Measurements from ENCODE around the gene AHNAK2.

AHNAK2 gene

GRCh38 chr14:104898870-104899510 is 79.2 kb downstream of the AHNAK2 start:
- TF ChIP-seq, protein P1, sequence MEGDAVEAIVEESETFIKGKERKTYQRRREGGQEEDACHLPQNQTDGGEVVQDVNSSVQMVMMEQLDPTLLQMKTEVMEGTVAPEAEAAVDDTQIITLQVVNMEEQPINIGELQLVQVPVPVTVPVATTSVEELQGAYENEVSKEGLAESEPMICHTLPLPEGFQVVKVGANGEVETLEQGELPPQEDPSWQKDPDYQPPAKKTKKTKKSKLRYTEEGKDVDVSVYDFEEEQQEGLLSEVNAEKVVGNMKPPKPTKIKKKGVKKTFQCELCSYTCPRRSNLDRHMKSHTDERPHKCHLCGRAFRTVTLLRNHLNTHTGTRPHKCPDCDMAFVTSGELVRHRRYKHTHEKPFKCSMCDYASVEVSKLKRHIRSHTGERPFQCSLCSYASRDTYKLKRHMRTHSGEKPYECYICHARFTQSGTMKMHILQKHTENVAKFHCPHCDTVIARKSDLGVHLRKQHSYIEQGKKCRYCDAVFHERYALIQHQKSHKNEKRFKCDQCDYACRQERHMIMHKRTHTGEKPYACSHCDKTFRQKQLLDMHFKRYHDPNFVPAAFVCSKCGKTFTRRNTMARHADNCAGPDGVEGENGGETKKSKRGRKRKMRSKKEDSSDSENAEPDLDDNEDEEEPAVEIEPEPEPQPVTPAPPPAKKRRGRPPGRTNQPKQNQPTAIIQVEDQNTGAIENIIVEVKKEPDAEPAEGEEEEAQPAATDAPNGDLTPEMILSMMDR (IDR thresholded peaks at IDR 0.05; ENCODE audit: insufficient read depth, low read depth, low read length, missing control alignments), result no peak
- no peak for DNase-seq (ENCODE audit: low read depth)

DNA sequence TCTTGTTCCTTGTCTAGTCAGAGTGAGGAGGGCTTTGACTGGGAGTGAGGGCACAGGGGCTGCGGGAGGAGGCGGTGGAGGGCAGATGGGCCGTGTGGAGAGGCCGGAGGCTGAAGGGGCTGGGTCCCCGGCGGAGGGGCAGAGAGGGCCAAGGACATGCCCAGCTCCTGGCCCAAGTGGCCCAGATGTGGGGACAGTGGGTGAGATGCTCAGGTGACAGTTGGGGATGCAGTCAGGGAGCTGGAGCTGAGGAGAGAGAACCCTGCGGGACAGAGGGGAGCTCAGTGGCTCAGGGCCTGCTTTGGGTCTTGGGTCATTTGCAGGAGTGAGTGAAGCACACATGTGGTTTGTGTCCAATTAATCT is 80.0 kb downstream of the AHNAK2 start:
- DNase-seq (ENCODE audit: low read depth), result no peak
- H3K4me3 ChIP-seq (ENCODE audit: low read depth, low read length), result no peak overlapping the region
- TF ChIP-seq, protein P1 (IDR thresholded peaks at IDR 0.05; ENCODE audit: insufficient read depth, low read depth, low read length, missing control alignments), result no peak

More at GRCh38 chr14:104898870-104899510, 79.2 kb downstream of the AHNAK2 start:
- H3K4me3 ChIP-seq (ENCODE audit: low read depth, low read length), result no peak overlapping the region

- no peak overlapping the region for H3K4me3 ChIP-seq (ENCODE audit: low read depth, low read length)
- TF ChIP-seq, protein P1 (IDR thresholded peaks at IDR 0.05; ENCODE audit: insufficient read depth, low read depth, low read length, missing control alignments), result no peak
- DNase-seq (ENCODE audit: low read depth), result peak; percentile 0
Observed at GRCh38 chr14:104897330-104898194, 80.6 kb downstream of the AHNAK2 start.

- TF ChIP-seq, protein P1 (IDR thresholded peaks at IDR 0.05; ENCODE audit: insufficient read depth, low read depth, low read length, missing control alignments), result no peak
- DNase-seq (ENCODE audit: low read depth), result peak; percentile 0
- no peak overlapping the region for H3K4me3 ChIP-seq (ENCODE audit: low read depth, low read length)
Observed at GRCh38 chr14:104895786-104896661, 82.2 kb downstream of the AHNAK2 start.

- H3K4me3 ChIP-seq (ENCODE audit: low read depth, low read length), result no peak overlapping the region
- TF ChIP-seq, protein P1 (IDR thresholded peaks at IDR 0.05; ENCODE audit: insufficient read depth, low read depth, low read length, missing control alignments), result no peak
- DNase-seq (ENCODE audit: low read depth), result peak; percentile 0
Observed at GRCh38 chr14:104895207-104895785, 82.9 kb downstream of the AHNAK2 start.

All from GM12865 (cell line).